ENCODE data around the gene ETS1. TPM values are rescaled to one million over a fixed set of nuclear protein-coding genes. Genes with fewer than 3 reads are reported as not detected.

The ETS1 gene
- total and polyA plus RNA-seq, 12 donors, result 9.6 to 61.7 (median 43.1) TPM

- peak overlapping the region; percentile 45 to 95 (median 87) for H3K27ac ChIP-seq
- H3K9me3 ChIP-seq (replicated peaks in 1 of 3), result no peaks in the 10 kb centered on the region
- TF ChIP-seq CTCF (IDR thresholded peaks at IDR 0.05) (no peak), POLR2A (IDR thresholded peaks at IDR 0.05) (no peak)
- peaks cover 7 to 13% of the 10 kb centered on the region in 2 donors for H3K4me1 ChIP-seq (replicated peaks in 1 of 2)
- peak overlapping the region in 2 of 4 donors; percentile 38 to 55 for H3K4me3 ChIP-seq
- DNase-seq, result no peak
- no peaks in the 10 kb centered on the region for H3K27me3 ChIP-seq
- 26 to 37% (median 29%) methylated on average over 6 of the region's 6 CpGs for WGBS, 4 donors
- H3K36me3 ChIP-seq (replicated peaks in 1 of 2), result no peaks in the 10 kb centered on the region
- intact Hi-C loops (cut with DNase I), result no loop called here
Observed at GRCh38 chr11:128522943-128523518, 64.3 kb downstream of the ETS1 start.

GRCh38 chr11:128522055-128522942 lies 65.1 kb downstream of the ETS1 start:
- no peaks in the 10 kb centered on the region for H3K9me3 ChIP-seq (replicated peaks in 1 of 3)
- DNase-seq, result peak; percentile 92 to 94 (median 94)
- peaks cover 7 to 13% of the 10 kb centered on the region in 2 donors for H3K4me1 ChIP-seq (replicated peaks in 1 of 2)
- 0 to 2% (median 0%) methylated on average over 27 to 93 of the region's 93 CpGs for WGBS, 4 donors
- peak overlapping the region; percentile 45 to 95 (median 87) for H3K27ac ChIP-seq
- H3K36me3 ChIP-seq (replicated peaks in 1 of 2), result no peaks in the 10 kb centered on the region
- H3K27me3 ChIP-seq, result no peaks in the 10 kb centered on the region
- intact Hi-C loops (cut with DNase I), result no loop called here
- H3K4me3 ChIP-seq, result peak overlapping the region in 3 of 4 donors; percentile 55 to 90 (median 78)
- TF ChIP-seq CTCF (IDR thresholded peaks at IDR 0.05) (peak in 1 of 6 experiments; percentile 10), POLR2A (IDR thresholded peaks at IDR 0.05) (peak; percentile 61 to 98)

GRCh38 chr11:128521682-128522054 lies 65.7 kb downstream of the ETS1 start:
- peak overlapping the region in 4 of 5 donors; percentile 68 to 95 (median 91) for H3K27ac ChIP-seq
- intact Hi-C loops (cut with DNase I), result no loop called here
- DNase-seq, result peak in 4 of 7 donors; percentile 20 to 42 (median 32)
- 1 to 3% (median 2%) methylated on average over 7 to 19 of the region's 19 CpGs for WGBS, 4 donors
- peaks cover 8 to 13% of the 10 kb centered on the region in 2 donors for H3K4me1 ChIP-seq (replicated peaks in 1 of 2)
- H3K9me3 ChIP-seq (replicated peaks in 1 of 3), result no peaks in the 10 kb centered on the region
- H3K27me3 ChIP-seq, result no peaks in the 10 kb centered on the region
- H3K4me3 ChIP-seq, result peak overlapping the region in 3 of 4 donors; percentile 55 to 90 (median 78)
- H3K36me3 ChIP-seq (replicated peaks in 1 of 2), result no peaks in the 10 kb centered on the region
- TF ChIP-seq CTCF (IDR thresholded peaks at IDR 0.05), result no peak
- TF ChIP-seq POLR2A (IDR thresholded peaks at IDR 0.05), result no peak

GRCh38 chr11:128520888-128521681 lies 66.3 kb downstream of the ETS1 start:
- 27 to 37% (median 33%) methylated on average over 12 of the region's 12 CpGs for WGBS, 4 donors
- DNase-seq, result no peak
- Histone ChIP-seq H3K27ac (peak overlapping the region in 4 of 5 donors; percentile 68 to 95 (median 91)), H3K4me3 (peak overlapping the region in 2 of 4 donors; percentile 55 to 90), H3K4me1 (replicated peaks in 1 of 2) (peaks cover 13 to 15% of the 10 kb centered on the region in 2 donors), H3K36me3 (replicated peaks in 1 of 2) (no peaks in the 10 kb centered on the region), H3K27me3 (no peaks in the 10 kb centered on the region), H3K9me3 (replicated peaks in 1 of 3) (no peaks in the 10 kb centered on the region)
- intact Hi-C loops (cut with DNase I), result no loop called here
- no peak for TF ChIP-seq POLR2A (IDR thresholded peaks at IDR 0.05)
- TF ChIP-seq CTCF (IDR thresholded peaks at IDR 0.05), result no peak

Data from adrenal gland (tissue), 12 donors.